CMK (cell line): Measurements from ENCODE around the gene OR2C1.
A peak's percentile ranks its signal among the peaks of the same experiment; 100 is the strongest.

Experiments
- DNase-seq: peaks from one replicate; pipeline ENCODE4 v3.0.0-alpha.2; 2010; ENCODE audit warnings: low read depth

The OR2C1 gene

GRCh38 chr16:3355589-3355988 lies at the start of gene OR2C1:
Gene OR2C1, plus strand, starts transcription at chr16:3355889. Its CDS starts 52 bp downstream, at chr16:3355941.
- DNase-seq: no peak

- no peak for DNase-seq
These were observed 49.6 kb upstream of the OR2C1 start for GRCh38 chr16:3306078-3306477.

- DNase-seq: no peak
These were observed 44.2 kb upstream of the OR2C1 start for GRCh38 chr16:3311496-3311895.

GRCh38 chr16:3317315-3317999 lies 38.2 kb upstream of the OR2C1 start:
- DNase-seq: no peak

- no peak for DNase-seq
These were observed 33.9 kb upstream of the OR2C1 start for GRCh38 chr16:3321816-3322215.

- no peak for DNase-seq
These were observed 28.2 kb upstream of the OR2C1 start for GRCh38 chr16:3327514-3327913.

- DNase-seq: no peak
These were observed 27.6 kb upstream of the OR2C1 start for GRCh38 chr16:3328104-3328503.

- DNase-seq: no peak
These were observed 27.0 kb upstream of the OR2C1 start for GRCh38 chr16:3328643-3329042.

- no peak for DNase-seq
These were observed 9.6 kb upstream of the OR2C1 start for GRCh38 chr16:3346041-3346440.

- DNase-seq: no peak
These were observed 8.1 kb upstream of the OR2C1 start for GRCh38 chr16:3347586-3347985.

GRCh38 chr16:3348547-3349167 lies 7.0 kb upstream of the OR2C1 start:
- DNase-seq: no peak

- no peak for DNase-seq
These were observed 6.5 kb upstream of the OR2C1 start for GRCh38 chr16:3349175-3349574.

GRCh38 chr16:3356118-3356517 lies 429 bp downstream of the OR2C1 start:
- no peak for DNase-seq

GRCh38 chr16:3358871-3359270 lies 3.2 kb downstream of the OR2C1 start:
- no peak for DNase-seq

- no peak for DNase-seq
These were observed 7.2 kb downstream of the OR2C1 start for GRCh38 chr16:3362931-3363330.

- no peak for DNase-seq
These were observed 8.1 kb downstream of the OR2C1 start for GRCh38 chr16:3363793-3364192.

- peak; percentile 85 for DNase-seq
These were observed 9.2 kb downstream of the OR2C1 start for GRCh38 chr16:3364774-3365427.

- DNase-seq: no peak
These were observed 13.4 kb downstream of the OR2C1 start for GRCh38 chr16:3369073-3369472.

- no peak for DNase-seq
These were observed 20.0 kb downstream of the OR2C1 start for GRCh38 chr16:3375680-3376079.

- no peak for DNase-seq
These were observed 22.2 kb downstream of the OR2C1 start for GRCh38 chr16:3377917-3378316.

GRCh38 chr16:3383045-3383448 lies 27.4 kb downstream of the OR2C1 start:
- no peak for DNase-seq

- no peak for DNase-seq
These were observed 32.6 kb downstream of the OR2C1 start for GRCh38 chr16:3388325-3388724.

- DNase-seq: no peak
These were observed 34.1 kb downstream of the OR2C1 start for GRCh38 chr16:3389663-3390338.
